K562 (cell line): Measurements from ENCODE around the gene HAAO. TPM values are rescaled to one million over a fixed set of nuclear protein-coding genes. Genes with fewer than 3 reads are reported as not detected.
A peak's percentile ranks its signal among the peaks of the same experiment; 100 is the strongest.

Experiments
- ARHGAP35 ChIP-seq: fragments of 450-650 bp; IDR thresholded peaks from 2 replicates; pipeline ENCODE4 v1.6.1; 2018; ENCODE audit not compliant: partially characterized antibody
- ARID1B ChIP-seq: fragments of 450-650 bp; IDR thresholded peaks from 2 replicates; pipeline ENCODE4 v1.6.1; 2016; ENCODE audit warnings: antibody characterized with exemption, mild to moderate bottlenecking, inconsistent platforms
- CBFA2T3 ChIP-seq: fragments of 450-650 bp; IDR thresholded peaks from 2 replicates; pipeline ENCODE4 v1.6.1; 2017
- CHAMP1 ChIP-seq: fragments of 450-650 bp; IDR thresholded peaks from 2 replicates; pipeline ENCODE4 v1.6.1; 2016; ENCODE audit warnings: mild to moderate bottlenecking
- CTBP1 ChIP-seq: fragments of 450-650 bp; IDR thresholded peaks from 2 replicates; pipeline ENCODE4 v1.6.1; 2016; ENCODE audit warnings: borderline replicate concordance
- E2F3 ChIP-seq: fragments of 250-450 bp; sonication (Bioruptor Pico); IDR thresholded peaks from 2 replicates; pipeline ENCODE4 v1.4.0; 2020; ENCODE audit warnings: mild to moderate bottlenecking
- FOXJ3 ChIP-seq: sonication (generic); formaldehyde crosslinking; IDR thresholded peaks from 2 replicates; pipeline ENCODE4 v1.4.0; 2020; ENCODE audit warnings: mild to moderate bottlenecking, missing genetic modification reagents
- GABPB1 ChIP-seq: sonication (generic); formaldehyde crosslinking; IDR thresholded peaks from 2 replicates; pipeline ENCODE4 v1.8.0; 2022; ENCODE audit warnings: mild to moderate bottlenecking, missing genetic modification reagents
- GTF3C2 ChIP-seq: IDR thresholded peaks from 3 replicates; pipeline ENCODE4 v1.6.1; 2011; ENCODE audit warnings: borderline replicate concordance, mild to moderate bottlenecking, moderate library complexity; ENCODE audit not compliant: insufficient read length; ENCODE audit errors: extremely low read depth
- KDM2B ChIP-seq: fragments of 250-450 bp; sonication (Bioruptor Pico); IDR thresholded peaks from 2 replicates; pipeline ENCODE4 v1.8.0; 2021; ENCODE audit warnings: mild to moderate bottlenecking, moderate library complexity
- MED1 ChIP-seq: sonication (generic); formaldehyde crosslinking; IDR thresholded peaks from 2 replicates; pipeline ENCODE4 v1.8.1; 2023; ENCODE audit warnings: missing genetic modification reagents, borderline replicate concordance
- NR2C1 ChIP-seq, 2 experiments: fragments of 450-650 bp; IDR thresholded peaks; 2 replicates each; pipeline ENCODE4 v1.6.1; 2017; ENCODE audit warnings: mild to moderate bottlenecking in 2 of 2, antibody characterized with exemption in 1 of 2, inconsistent platforms in 1 of 2, missing compliant biosample characterization in 1 of 2, missing genetic modification characterization in 1 of 2
- PHTF2 ChIP-seq: fragments of 250-450 bp; sonication (Bioruptor Pico); IDR thresholded peaks from 2 replicates; pipeline ENCODE4 v1.5.0; 2021; ENCODE audit warnings: mild to moderate bottlenecking
- PTTG1 ChIP-seq: fragments of 450-650 bp; IDR thresholded peaks from 2 replicates; pipeline ENCODE4 v1.6.1; 2016; ENCODE audit warnings: low read depth, mild to moderate bottlenecking, missing genetic modification characterization, missing compliant biosample characterization
- RBM25 ChIP-seq: fragments of 200-400 bp; formaldehyde crosslinking; IDR thresholded peaks from 2 replicates; pipeline ENCODE4 v1.6.1; 2018; ENCODE audit warnings: low read length, low read depth, moderate library complexity; ENCODE audit not compliant: severe bottlenecking
- RFX5 ChIP-seq: IDR thresholded peaks from 2 replicates; pipeline ENCODE4 v1.6.1; 2011; ENCODE audit warnings: low read depth, mild to moderate bottlenecking, improper control_type of control experiment, low read length
- SAFB ChIP-seq: fragments of 200-400 bp; formaldehyde crosslinking; IDR thresholded peaks from 2 replicates; pipeline ENCODE4 v1.6.1; 2017; ENCODE audit warnings: low read depth, low read length, borderline replicate concordance
- SMAD4 ChIP-seq: fragments of 250-450 bp; sonication (Bioruptor Pico); conservative IDR thresholded peaks from 2 replicates; pipeline ENCODE4 v1.8.0; 2021; ENCODE audit warnings: inconsistent platforms, mild to moderate bottlenecking, moderate library complexity
- U2AF2 ChIP-seq: fragments of 200-400 bp; formaldehyde crosslinking; optimal IDR thresholded peaks from 2 replicates; pipeline ENCODE3; 2017; ENCODE audit warnings: low read depth, mild to moderate bottlenecking, low read length
- ZFP36 ChIP-seq: fragments of 150-350 bp; IDR thresholded peaks from 2 replicates; pipeline ENCODE4 v1.6.1; 2018; ENCODE audit warnings: low read length, low read depth; ENCODE audit not compliant: partially characterized antibody
- ZFPM2 ChIP-seq: fragments of 250-450 bp; sonication (Bioruptor Pico); IDR thresholded peaks from 2 replicates; pipeline ENCODE4 v1.5.1; 2022; ENCODE audit warnings: mild to moderate bottlenecking
- ZNF583 ChIP-seq: fragments of 250-450 bp; sonication (Bioruptor Pico); IDR thresholded peaks from 2 replicates; pipeline ENCODE4 v1.4.0; 2020
- polyA plus RNA-seq, 8 experiments: library from polyadenylated mRNA; depleted of rRNA in 4 of 8; stranded (reverse) in 5 of 8; unstranded in 3 of 8; fragments of >200 nt; fragmentation: Nextera tagmentation in 2 of 8; fragmentation: Illumina TruSeq in 1 of 8; extraction: Ambion mirVana in 2 of 8; extraction: Trizol in 1 of 8; gene quantifications; 2 replicates each; pipeline versions ENCODE4 v1.2.1 to v1.2.3, GENCODE V29; 2011 to 2014; ENCODE audit warnings: inconsistent platforms in 1 of 8, missing spikeins in 1 of 8
- total RNA-seq, 7 experiments: library from RNA; depleted of rRNA in 6 of 7; stranded (reverse); fragments of >200 nt in 6 of 7; fragmentation: Illumina TruSeq in 2 of 7; extraction: Trizol in 2 of 7; gene quantifications; 2 replicates each; pipeline versions ENCODE4 v1.2.1 to v1.2.3, GENCODE V29; 2011 to 2021; ENCODE audit warnings: low replicate concordance in 1 of 7

HAAO gene
- total and polyA plus RNA-seq, 9 of the 15 experiments (the other 6 are each of a cell fraction or from before 2014, with no cell fraction given), result not detected

- TF ChIP-seq CHAMP1 (no peak), SAFB (no peak), KDM2B (no peak), CTBP1 (peak; percentile 30; the same call in 1 of the 2 replicates), CBFA2T3 (no peak), FOXJ3 (CRISPR knock-in tag) (no peak), ZFPM2 (no peak), GTF3C2 (no peak), NR2C1 (IDR thresholded peaks at IDR 0.05) (no peak), NR2C1 (tag; IDR thresholded peaks at IDR 0.05) (no peak), E2F3 (CRISPR knock-in tag) (no peak), MED1 (CRISPR knock-in tag) (no peak), U2AF2 (no peak), ZFP36 (peak; percentile 53), ARID1B (0 out of 2 replicates have a peak, but pooled peaks have one; percentile 14), PTTG1 (tag) (no peak), SMAD4 (0 out of 2 replicates have a peak, but pooled peaks have one; percentile 26), PHTF2 (CRISPR knock-in tag) (no peak), ARHGAP35 (no peak), GABPB1 (CRISPR knock-in tag) (0 out of 2 replicates have a peak, but pooled peaks have one; percentile 33), ZNF583 (no peak), RBM25 (no peak), RFX5 (no peak)
These were observed 21.9 kb downstream of the HAAO start (continued) for GRCh38 chr2:42770288-42771131.
